T-cell (primary cell): Measurements from ENCODE around the gene SIK2. TPM values are rescaled to one million over a fixed set of nuclear protein-coding genes. Genes with fewer than 3 reads are reported as not detected.

Source experiments
- ATAC-seq, 4 experiments: fragments of 200-7000 bp in 3 of 4; fragments of 150-1000 bp in 1 of 4; cut with Tn5 transposase; replicated peaks in 1 of 4; 1 replicate in 3 of 4; 2 replicates in 1 of 4; pipeline ENCODE4 v1.10.0; 2021; ENCODE audit warnings: moderate library complexity in 3 of 4, mild to moderate bottlenecking in 2 of 4, moderate number of reproducible peaks in 1 of 4
- CTCF ChIA-PET, 2 donors: fragments of 300-600 bp; sonication (Branson Sonifier 250); formaldehyde crosslinking; loops; one replicate each; lab custom pipeline; 2022; ENCODE audit warnings: antibody characterized with exemption in 2 of 2; lab: Charles Lee
- POLR2A ChIA-PET, 2 donors: fragments of 300-600 bp; sonication (Branson Sonifier 250); formaldehyde crosslinking; loops; one replicate each; lab custom pipeline; 2022; ENCODE audit warnings: antibody characterized with exemption in 2 of 2; lab: Charles Lee
- DNase-seq, 35 experiments: peaks; one replicate each; pipeline versions ENCODE4 v3.0.0 to v3.0.0-alpha.2; 2013 to 2023
- H3K27ac ChIP-seq: one replicate; pipeline ENCODE4 v1.5.1; 2013; ENCODE audit warnings: low read length
- H3K27me3 ChIP-seq, 2 experiments: replicated peaks in 1 of 2; 1 replicate in 1 of 2; 2 replicates in 1 of 2; pipeline versions ENCODE4 v1.6.1 to v1.7.0; 2013; ENCODE audit warnings: low read length in 1 of 2, mixed read lengths in 1 of 2; ENCODE audit not compliant: control insufficient read depth in 2 of 2, insufficient read depth in 2 of 2; ENCODE audit errors: extremely low read depth in 1 of 2
- H3K36me3 ChIP-seq, 2 donors: 1 replicate in 1 of 2; 2 replicates in 1 of 2; pipeline versions ENCODE4 v1.6.1 to v1.7.0; 2013; ENCODE audit warnings: low read length in 1 of 2; ENCODE audit not compliant: control insufficient read depth in 2 of 2, insufficient read depth in 1 of 2; ENCODE audit errors: extremely low read depth in 1 of 2
- H3K4me1 ChIP-seq, 2 experiments: 1 replicate in 1 of 2; 2 replicates in 1 of 2; pipeline versions ENCODE4 v1.6.1 to v1.7.0; 2013; ENCODE audit warnings: low read length in 2 of 2, mixed read lengths in 1 of 2; ENCODE audit not compliant: insufficient read depth in 2 of 2, control insufficient read depth in 1 of 2; ENCODE audit errors: extremely low read depth in 1 of 2
- H3K4me3 ChIP-seq, 2 donors: 1 replicate in 1 of 2; 2 replicates in 1 of 2; pipeline versions ENCODE4 v1.5.1 to v1.7.0; 2013; ENCODE audit warnings: mild to moderate bottlenecking in 2 of 2, low read length in 1 of 2, moderate library complexity in 1 of 2; ENCODE audit not compliant: control insufficient read depth in 1 of 2; ENCODE audit errors: extremely low read depth in 1 of 2
- H3K9me3 ChIP-seq: 2 replicates; pipeline ENCODE4 v1.7.0; 2013
- H3K27ac Mint-ChIP-seq, 2 donors: one replicate each; pipeline ENCODE4 v1.8.0; 2020 to 2021; ENCODE audit warnings: mild to moderate bottlenecking in 2 of 2, mixed read lengths in 2 of 2
- H3K27me3 Mint-ChIP-seq, 2 donors: one replicate each; pipeline ENCODE4 v1.8.0; 2021 to 2022; ENCODE audit warnings: mixed read lengths in 2 of 2
- H3K36me3 Mint-ChIP-seq: one replicate; pipeline ENCODE4 v1.8.0; 2021; ENCODE audit warnings: mixed read lengths
- H3K4me1 Mint-ChIP-seq, 3 donors: one replicate each; pipeline ENCODE4 v1.8.0; 2020 to 2022; ENCODE audit warnings: mixed read lengths in 3 of 3, mild to moderate bottlenecking in 1 of 3
- H3K4me3 Mint-ChIP-seq, 3 donors: one replicate each; pipeline ENCODE4 v1.8.0; 2020 to 2022; ENCODE audit warnings: mild to moderate bottlenecking in 3 of 3, mixed read lengths in 3 of 3, moderate library complexity in 3 of 3
- H3K9me3 Mint-ChIP-seq, 3 donors: one replicate each; pipeline ENCODE4 v1.8.0; 2020 to 2022; ENCODE audit warnings: mixed read lengths in 3 of 3
- WGBS: methylation state at CpG from one replicate; pipeline ENCODE4 v1.1.5; 2013; ENCODE audit warnings: missing lambda C conversion rate; ENCODE audit not compliant: insufficient coverage; 5-methylcytosine and 5-hydroxymethylcytosine counted together
- total RNA-seq, 35 experiments: library from RNA in 6 of 35; stranded (reverse) in 6 of 35; fragments of 120-200 nt in 1 of 35; gene quantifications; one replicate each; pipeline versions ENCODE4 v1.2.1 to v1.2.4 and lab custom pipeline; 2013 to 2026

The SIK2 gene
- total RNA-seq, 5 donors from 2014 or later (not counting 1 experiment from before 2014, with no cell fraction given): 6.0 to 11.4 (median 9.1) TPM

GRCh38 chr11:111736181-111736590 is 133.9 kb downstream of the SIK2 start:
- Histone ChIP-seq H3K27me3 (no peaks in the 10 kb centered on the region), H3K36me3 (peaks cover 3 to 16% of the 10 kb centered on the region in 2 donors), H3K27ac (no peak overlapping the region), H3K4me3 (no peak overlapping the region), H3K4me1 (no peaks in the 10 kb centered on the region), H3K9me3 (no peaks in the 10 kb centered on the region)
- ChIA-PET CTCF (no interaction called here), POLR2A (no interaction called here)
- H3K4me3 Mint-ChIP-seq: no peak overlapping the region
- DNase-seq (no peak), ATAC-seq (peak in 1 of 4 experiments; percentile 12)
- H3K36me3 Mint-ChIP-seq: peaks cover 14% of the 10 kb centered on the region
- peaks cover 11 to 15% (median 15%) of the 10 kb centered on the region in 3 donors for H3K4me1 Mint-ChIP-seq
- H3K27me3 Mint-ChIP-seq: no peaks in the 10 kb centered on the region
- WGBS: 92% methylated on average over 11 of the region's 11 CpGs
- H3K9me3 Mint-ChIP-seq: no peaks in the 10 kb centered on the region
- H3K27ac Mint-ChIP-seq: peak overlapping the region in 1 of 2 donors; percentile 9

- ATAC-seq: no peak
- Histone ChIP-seq H3K36me3 (peaks cover 0 to 22% of the 10 kb centered on the region in 2 donors), H3K9me3 (no peaks in the 10 kb centered on the region), H3K27me3 (no peaks in the 10 kb centered on the region), H3K4me3 (no peak overlapping the region), H3K27ac (no peak overlapping the region), H3K4me1 (no peaks in the 10 kb centered on the region)
- H3K4me1 Mint-ChIP-seq: peaks cover 11 to 15% (median 15%) of the 10 kb centered on the region in 3 donors
- H3K36me3 Mint-ChIP-seq: peaks cover 20% of the 10 kb centered on the region
- no peaks in the 10 kb centered on the region for H3K27me3 Mint-ChIP-seq
- 36% methylated on average over 6 of the region's 15 CpGs for WGBS
- H3K4me3 Mint-ChIP-seq: no peak overlapping the region
- peak overlapping the region in 1 of 2 donors; percentile 9 for H3K27ac Mint-ChIP-seq
- H3K9me3 Mint-ChIP-seq: no peaks in the 10 kb centered on the region
- no peak for DNase-seq
- ChIA-PET POLR2A (interaction anchor here in 1 of 2 donors (0.7 kb wide), 1 partner anchor 30 kb away, joined by 3 read pairs; the partner anchor contains the start of gene PPP2R1B), CTCF (no interaction called here)
Observed at GRCh38 chr11:111736621-111737443, 134.6 kb downstream of the SIK2 start.

DNA sequence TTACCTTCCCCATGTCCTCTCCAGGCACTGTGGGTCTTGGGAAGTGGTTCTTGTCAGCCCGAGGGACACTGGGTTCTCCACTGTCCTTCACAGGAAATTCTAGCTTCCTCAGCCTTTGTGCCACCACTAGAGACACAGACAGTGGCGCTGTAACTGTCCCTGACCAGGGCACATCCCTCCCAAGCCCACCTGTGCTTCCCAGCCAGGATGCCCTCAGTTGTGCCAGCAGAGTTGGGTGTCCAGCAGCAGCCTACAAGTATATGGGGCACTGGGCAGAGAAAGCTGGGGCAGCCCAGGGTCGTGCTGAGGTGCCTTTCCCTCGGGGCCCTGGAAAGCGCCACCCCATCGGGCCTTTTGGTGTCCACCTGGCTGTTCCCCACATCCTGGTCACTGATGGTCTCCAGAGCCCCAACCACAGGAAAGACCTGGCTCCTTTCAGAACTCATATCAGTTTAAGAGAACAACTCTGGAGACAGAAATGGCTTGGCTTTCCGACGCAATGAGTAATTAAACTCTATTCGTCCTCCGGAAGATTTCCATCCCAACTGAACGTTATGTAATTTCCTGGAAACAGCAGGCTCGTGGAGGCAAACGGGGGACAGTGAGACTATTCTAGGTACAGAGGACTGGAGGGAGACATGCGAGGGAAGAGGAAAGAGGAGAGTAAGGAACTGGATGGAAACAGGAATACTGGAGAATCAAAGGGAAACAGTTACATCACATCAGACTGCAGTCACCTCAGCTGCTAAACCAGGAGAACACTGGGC is 135.4 kb downstream of the SIK2 start:
- Histone ChIP-seq H3K4me3 (no peak overlapping the region), H3K27me3 (no peaks in the 10 kb centered on the region), H3K9me3 (no peaks in the 10 kb centered on the region), H3K36me3 (peaks cover 0 to 26% of the 10 kb centered on the region in 2 donors), H3K27ac (no peak overlapping the region), H3K4me1 (no peaks in the 10 kb centered on the region)
- H3K9me3 Mint-ChIP-seq: no peaks in the 10 kb centered on the region
- H3K36me3 Mint-ChIP-seq: peaks cover 26% of the 10 kb centered on the region
- ATAC-seq (no peak), DNase-seq (no peak)
- no peak overlapping the region for H3K27ac Mint-ChIP-seq
- 96% methylated on average over 10 of the region's 14 CpGs for WGBS
- H3K27me3 Mint-ChIP-seq: no peaks in the 10 kb centered on the region
- H3K4me3 Mint-ChIP-seq: no peak overlapping the region
- H3K4me1 Mint-ChIP-seq: peaks cover 11 to 15% (median 15%) of the 10 kb centered on the region in 3 donors
- ChIA-PET POLR2A (no interaction called here), CTCF (no interaction called here)

DNA sequence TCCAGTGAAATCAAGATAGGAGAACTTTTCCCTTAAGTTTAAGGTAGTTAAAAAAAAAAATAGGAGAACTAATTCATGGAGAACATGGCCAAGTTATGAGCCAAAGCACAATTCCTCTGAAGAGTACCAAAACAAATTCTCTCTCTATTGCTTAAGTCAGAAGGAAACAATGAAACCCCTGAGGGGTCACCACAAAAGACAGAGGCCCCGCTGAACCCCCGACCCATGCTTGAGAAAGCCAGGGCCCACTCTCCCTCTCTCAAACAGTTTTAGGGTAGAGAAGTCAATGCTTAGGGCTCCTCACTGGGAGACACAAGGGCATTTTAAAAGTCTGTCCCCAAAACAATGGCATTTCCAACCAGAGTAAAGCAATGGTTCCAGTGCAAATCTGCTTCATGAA is 137.1 kb downstream of the SIK2 start:
- H3K4me3 Mint-ChIP-seq: no peak overlapping the region
- no peaks in the 10 kb centered on the region for H3K9me3 Mint-ChIP-seq
- peaks cover 4 to 39% of the 10 kb centered on the region in 2 donors for H3K36me3 ChIP-seq
- ChIA-PET POLR2A (interaction anchor here (0.6 kb wide), 2 partner anchors 21 to 798 kb away, joined by 3 to 6 read pairs; no protein-coding TSS in a partner anchor), CTCF (interaction anchor here in 1 of 2 donors (0.6 kb wide), 1 partner anchor 31 kb away, joined by 3 read pairs; no protein-coding TSS in a partner anchor)
- H3K27ac Mint-ChIP-seq: no peak overlapping the region
- H3K36me3 Mint-ChIP-seq: peaks cover 35% of the 10 kb centered on the region
- no CpG with 5 or more reads among the region's 2 CpGs for WGBS
- no peaks in the 10 kb centered on the region for H3K27me3 ChIP-seq
- no peak overlapping the region for H3K4me3 ChIP-seq
- no peaks in the 10 kb centered on the region for H3K9me3 ChIP-seq
- DNase-seq (no peak), ATAC-seq (no peak)
- H3K4me1 ChIP-seq: no peaks in the 10 kb centered on the region
- H3K27ac ChIP-seq: no peak overlapping the region
- no peaks in the 10 kb centered on the region for H3K27me3 Mint-ChIP-seq
- H3K4me1 Mint-ChIP-seq: peaks cover 11 to 15% (median 15%) of the 10 kb centered on the region in 3 donors

DNA sequence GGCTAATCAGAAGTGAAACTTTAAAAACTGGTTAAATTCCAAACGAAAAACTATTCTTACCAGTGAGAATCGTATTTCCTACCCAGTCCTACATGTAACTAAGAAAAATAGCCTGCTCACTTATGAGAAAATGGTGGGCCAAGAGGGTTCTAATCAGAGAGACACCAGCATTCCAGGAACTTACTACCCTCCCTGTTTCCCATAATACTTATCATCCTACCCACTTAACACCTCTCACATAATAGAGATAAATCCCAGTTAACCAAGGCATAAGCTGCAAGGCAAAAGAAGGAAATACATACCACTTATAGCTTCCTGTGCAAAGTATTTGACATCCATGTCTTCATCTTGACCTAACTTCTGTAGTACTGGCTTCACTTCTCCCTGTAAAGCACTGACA is 139.5 kb downstream of the SIK2 start:
- DNase-seq (no peak), ATAC-seq (no peak)
- POLR2A ChIA-PET: interaction anchor here in 1 of 2 donors (0.6 kb wide), 1 partner anchor 36 kb away, joined by 4 read pairs; no protein-coding TSS in a partner anchor
- peaks cover 55% of the 10 kb centered on the region for H3K36me3 Mint-ChIP-seq
- Histone ChIP-seq H3K4me3 (no peak overlapping the region), H3K4me1 (no peaks in the 10 kb centered on the region), H3K36me3 (peaks cover 8 to 61% of the 10 kb centered on the region in 2 donors), H3K9me3 (no peaks in the 10 kb centered on the region), H3K27me3 (no peaks in the 10 kb centered on the region), H3K27ac (no peak overlapping the region)
- H3K9me3 Mint-ChIP-seq: no peaks in the 10 kb centered on the region
- peak overlapping the region in 1 of 2 donors; percentile 50 for H3K27ac Mint-ChIP-seq
- peaks cover 1 to 10% (median 3%) of the 10 kb centered on the region in 3 donors for H3K4me1 Mint-ChIP-seq
- no peaks in the 10 kb centered on the region for H3K27me3 Mint-ChIP-seq
- H3K4me3 Mint-ChIP-seq: no peak overlapping the region
- WGBS: no CpG with 5 or more reads among the region's 2 CpGs
- CTCF ChIA-PET: no interaction called here

DNA sequence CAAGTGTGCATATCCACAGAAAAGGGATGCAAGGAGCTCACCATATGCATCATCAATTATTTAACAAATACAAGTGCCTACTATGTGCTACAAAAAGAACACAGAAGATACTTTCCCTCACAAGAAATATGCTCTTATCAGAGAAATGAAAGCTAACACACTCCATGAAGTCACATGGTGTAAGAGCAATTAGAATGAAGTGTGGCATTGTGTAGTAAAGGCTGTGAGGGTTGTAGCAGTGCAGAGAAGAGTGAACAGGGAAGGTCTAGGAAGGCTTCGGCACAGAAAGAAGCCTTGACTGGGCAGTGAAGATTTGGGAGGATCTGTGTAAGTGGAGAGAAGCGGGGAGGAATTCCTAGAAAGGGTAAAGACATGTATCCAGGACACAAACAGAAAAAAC is 141.5 kb downstream of the SIK2 start:
- no peak for DNase-seq
- Mint-ChIP-seq H3K4me1 (no peaks in the 10 kb centered on the region), H3K36me3 (peaks cover 72% of the 10 kb centered on the region), H3K4me3 (no peak overlapping the region), H3K27me3 (no peaks in the 10 kb centered on the region), H3K9me3 (no peaks in the 10 kb centered on the region), H3K27ac (no peak overlapping the region)
- no peak overlapping the region for H3K4me3 ChIP-seq
- no peaks in the 10 kb centered on the region for H3K4me1 ChIP-seq
- H3K27ac ChIP-seq: no peak overlapping the region
- 92% methylated on average over 2 of the region's 2 CpGs for WGBS
- H3K9me3 ChIP-seq: no peaks in the 10 kb centered on the region
- POLR2A ChIA-PET: no interaction called here
- ATAC-seq: no peak
- CTCF ChIA-PET: interaction anchor here in 1 of 2 donors (0.5 kb wide), 1 partner anchor 1448 kb away, joined by 4 read pairs; no protein-coding TSS in a partner anchor
- H3K36me3 ChIP-seq: peaks cover 14 to 75% of the 10 kb centered on the region in 2 donors
- no peaks in the 10 kb centered on the region for H3K27me3 ChIP-seq
